Measurements from ENCODE around the gene IL17RB.

The IL17RB gene

DNA sequence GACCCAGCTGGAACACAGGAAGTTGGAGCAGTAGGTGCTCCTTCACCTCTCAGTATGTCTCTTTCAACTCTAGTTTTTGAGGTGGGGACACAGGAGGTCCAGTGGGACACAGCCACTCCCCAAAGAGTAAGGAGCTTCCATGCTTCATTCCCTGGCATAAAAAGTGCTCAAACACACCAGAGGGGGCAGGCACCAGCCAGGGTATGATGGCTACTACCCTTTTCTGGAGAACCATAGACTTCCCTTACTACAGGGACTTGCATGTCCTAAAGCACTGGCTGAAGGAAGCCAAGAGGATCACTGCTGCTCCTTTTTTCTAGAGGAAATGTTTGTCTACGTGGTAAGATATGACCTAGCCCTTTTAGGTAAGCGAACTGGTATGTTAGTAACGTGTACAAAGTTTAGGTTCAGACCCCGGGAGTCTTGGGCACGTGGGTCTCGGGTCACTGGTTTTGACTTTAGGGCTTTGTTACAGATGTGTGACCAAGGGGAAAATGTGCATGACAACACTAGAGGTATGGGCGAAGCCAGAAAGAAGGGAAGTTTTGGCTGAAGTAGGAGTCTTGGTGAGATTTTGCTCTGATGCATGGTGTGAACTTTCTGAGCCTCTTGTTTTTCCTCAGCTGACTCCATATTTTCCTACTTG is 11.9 kb downstream of the IL17RB start:
- DNase-seq = no peak

DNA sequence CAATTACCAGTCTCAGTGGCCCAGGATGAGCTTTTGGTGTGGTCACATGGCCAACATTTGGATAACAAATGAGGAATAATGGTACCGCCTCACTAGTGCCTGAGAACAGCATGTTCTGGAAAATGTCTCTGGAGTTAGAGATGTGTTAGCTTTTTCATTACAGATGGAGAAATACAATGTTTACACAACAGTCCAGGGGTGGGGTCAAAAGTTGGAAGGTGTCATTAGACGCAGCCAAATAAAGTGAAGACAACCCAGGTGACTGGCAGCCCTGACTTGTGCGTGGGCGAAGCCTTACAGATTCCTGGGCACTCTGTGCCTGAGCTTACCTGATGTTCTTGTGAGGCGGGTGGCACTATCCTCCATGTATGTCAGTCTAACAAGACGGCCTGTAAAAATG is 12.8 kb downstream of the IL17RB start:
- no peak for DNase-seq

DNA sequence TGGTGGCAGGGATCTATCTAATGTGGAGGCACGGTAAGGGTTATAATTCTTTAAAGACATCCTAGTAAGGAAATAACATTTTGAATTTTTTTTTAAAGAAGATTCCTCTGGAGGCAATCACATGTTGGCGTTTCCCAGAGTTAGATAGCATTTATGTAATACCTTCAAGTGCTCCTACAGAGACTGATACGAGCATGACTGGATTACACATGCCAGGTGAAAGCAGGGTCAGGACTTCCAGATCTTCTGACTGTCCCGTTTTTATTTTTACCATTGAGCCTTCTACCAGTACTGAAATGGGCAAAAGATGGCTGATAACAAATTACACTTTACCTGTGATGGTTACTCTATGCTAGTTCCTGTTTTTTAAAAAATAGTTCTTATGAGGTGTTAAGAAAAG is 13.8 kb downstream of the IL17RB start:
- no peak for DNase-seq

DNA sequence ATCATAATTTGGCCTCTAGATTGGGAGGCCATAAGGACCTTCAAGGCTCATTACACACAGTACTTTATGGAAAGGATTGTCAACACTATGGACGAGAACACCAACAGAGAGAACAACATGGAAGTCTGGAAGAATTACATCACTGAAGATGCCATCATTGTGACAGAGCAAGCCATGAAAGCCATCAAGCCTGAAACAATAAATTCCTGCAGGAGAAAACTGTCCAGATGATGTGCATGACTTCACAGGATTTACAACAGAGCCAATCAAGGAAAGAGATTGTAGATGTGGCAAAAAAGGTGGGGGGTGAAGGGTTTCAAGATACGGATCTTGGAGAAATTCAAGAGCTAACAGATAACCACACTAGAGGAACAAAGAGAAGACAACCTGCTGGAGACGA is 15.9 kb downstream of the IL17RB start:
- no peak for DNase-seq

DNA sequence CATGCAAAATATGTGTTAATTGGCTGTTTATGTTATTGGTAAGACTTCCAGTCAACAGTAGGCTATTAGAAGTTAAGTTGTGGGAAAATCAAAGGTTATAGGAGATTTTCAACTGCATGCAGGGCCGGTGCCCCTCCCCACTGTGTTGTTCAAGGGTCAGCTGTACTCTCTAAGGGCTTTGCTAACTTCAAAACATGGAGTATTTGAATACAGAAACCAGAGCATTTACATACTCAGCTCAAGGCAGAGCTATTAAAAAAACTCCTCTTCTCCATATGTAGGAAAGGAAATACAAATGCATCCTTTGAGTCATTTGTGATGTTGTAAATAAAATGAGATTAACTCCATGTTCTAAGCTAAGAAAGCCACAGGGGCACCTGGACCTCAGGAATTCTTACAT is 16.8 kb downstream of the IL17RB start:
- no peak for DNase-seq

DNA sequence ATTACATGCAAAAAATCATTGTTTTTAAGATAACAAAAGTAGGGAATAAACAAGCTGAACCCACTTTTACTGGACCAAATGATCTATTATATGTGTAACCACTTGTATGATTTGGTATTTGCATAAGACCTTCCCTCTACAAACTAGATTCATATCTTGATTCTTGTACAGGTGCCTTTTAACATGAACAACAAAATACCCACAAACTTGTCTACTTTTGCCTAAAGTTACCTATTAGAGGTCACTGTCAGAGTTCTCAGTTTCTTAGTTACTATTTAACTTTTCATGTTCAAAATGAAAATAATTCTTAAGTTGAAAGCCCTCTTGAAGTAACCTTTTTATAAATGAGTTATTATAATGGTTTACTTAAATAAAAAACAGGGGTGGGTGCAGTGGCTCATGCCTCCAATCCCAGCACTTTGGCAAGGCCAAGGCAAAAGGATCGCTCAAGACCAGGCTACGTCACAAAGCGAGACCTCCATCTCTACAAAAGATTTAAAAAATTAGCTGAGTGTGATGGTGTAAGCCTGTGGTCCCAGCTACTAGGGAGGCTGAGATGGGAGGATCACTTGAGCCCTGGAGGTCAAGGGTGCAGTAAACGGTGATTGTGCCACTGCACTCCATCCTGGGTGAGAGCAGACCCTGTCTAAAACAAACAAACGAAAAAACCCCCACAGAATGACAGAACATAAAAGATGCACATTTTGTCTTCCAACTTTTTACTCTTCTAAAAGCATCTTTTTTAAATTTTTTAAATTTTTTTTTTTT is 19.5 kb downstream of the IL17RB start:
- no peak for DNase-seq

DNA sequence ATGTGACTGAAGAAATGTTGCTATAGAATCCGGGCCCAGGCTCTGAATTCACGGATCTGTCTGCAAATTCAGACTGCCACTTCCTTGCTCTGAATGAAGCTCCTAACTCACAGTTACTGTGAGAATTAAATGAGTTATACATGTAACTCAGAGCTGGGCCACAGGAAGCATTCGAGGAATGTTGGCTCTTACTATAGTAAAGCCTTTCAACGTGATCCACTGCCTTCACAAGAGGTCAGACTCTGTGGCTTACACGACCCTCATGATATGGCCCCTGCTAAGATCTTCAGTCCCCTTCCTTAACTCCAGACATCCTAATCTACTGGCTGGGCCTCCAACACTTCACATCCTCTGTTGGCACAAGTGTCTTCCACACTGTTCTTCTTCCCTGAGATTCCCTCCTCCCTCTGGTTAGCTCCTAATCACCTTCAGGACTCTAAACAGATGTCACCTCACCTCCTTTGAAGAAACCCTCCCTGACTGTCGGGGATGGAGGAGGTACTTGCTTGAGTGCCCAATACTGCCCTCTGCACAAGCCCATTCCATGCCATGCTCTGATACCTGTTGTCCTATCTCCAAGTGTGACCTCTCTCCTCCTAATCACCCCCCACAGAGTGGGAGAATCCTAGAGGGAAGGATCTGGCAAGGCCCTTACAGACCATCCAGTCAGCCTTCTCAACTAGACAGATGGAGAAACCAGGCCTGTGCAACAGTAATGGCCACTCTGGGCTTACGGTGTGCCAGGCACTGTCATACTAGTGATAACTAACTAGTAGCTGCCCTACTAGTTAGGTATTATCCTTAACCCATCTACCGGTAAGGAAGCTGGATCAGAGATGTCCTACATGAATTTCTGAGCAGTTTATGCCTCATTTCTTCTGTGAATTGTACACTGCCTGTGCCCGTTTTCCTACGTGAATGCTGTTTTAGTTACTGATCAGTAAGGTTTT is 34.3 kb downstream of the IL17RB start:
- DNase-seq = no peak

DNA sequence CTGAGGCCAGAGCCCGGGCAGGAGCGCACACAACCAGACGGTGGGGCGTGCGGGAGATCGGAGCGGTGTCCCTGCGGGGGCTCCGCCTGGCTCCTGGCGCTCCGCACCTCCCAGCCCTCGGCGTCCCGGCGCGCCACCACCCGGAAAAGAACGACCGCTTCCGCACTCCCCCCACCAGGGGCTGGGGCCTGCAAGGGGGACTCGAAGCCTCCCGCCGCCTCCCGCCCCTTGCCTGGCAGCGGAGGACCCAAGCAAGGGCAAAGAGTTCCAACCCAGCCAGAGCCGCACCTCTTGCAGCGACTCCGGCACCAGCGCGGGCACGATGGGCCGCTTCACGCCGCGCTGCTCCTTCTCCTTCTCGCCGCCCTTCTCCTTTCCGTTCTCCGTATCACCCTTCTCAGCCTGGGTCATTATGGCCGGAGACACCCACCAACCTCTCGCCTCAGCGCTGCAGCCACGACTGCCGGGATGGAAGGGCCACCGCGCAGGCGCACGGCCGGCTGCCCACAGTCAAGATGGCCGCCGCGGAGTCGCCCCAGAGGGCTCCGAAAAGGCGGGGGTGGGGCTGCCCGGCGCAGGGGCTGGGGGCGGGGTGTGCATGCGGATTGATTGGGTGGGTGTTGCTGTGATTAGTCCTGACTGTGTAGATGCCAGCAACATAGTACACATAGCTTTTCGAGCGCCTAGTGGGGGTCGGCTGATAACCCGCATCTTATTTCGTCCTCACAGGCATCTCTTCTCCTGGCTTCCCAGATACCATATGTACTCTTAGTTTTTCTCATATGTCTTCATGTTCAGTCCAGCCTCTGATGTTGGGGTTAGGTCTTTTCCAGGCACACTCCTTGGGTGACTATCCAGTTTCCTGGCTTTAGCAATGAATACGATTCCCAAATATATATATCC is 35.6 kb downstream of the IL17RB start, which contains the start of gene ACTR8:
Gene ACTR8 (minus strand): TSS at position 462 of the 903 bp plus-strand sequence. CDS start 51 bp downstream, at position 411.
- peak; percentile 38 to 92 (median 82) for DNase-seq

DNA sequence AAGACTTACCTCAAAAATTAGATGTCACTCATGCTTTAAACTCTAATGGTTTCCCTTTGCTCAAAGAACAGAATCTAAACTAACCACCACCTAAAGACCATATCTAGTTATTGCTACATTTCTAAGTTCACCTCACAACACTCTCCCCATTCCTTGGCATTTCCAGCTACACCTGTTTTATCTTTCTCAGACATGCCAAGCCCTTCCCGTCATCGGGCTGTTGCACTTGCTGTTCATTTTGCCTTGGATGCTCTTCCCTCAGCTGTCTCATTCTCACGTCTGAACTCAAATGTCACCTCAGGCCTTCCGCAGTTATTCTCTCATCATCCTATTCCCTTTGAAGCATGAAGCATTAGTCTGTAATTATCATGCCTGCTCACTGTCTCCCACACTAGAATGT is 36.6 kb downstream of the IL17RB start:
- DNase-seq = no peak

DNA sequence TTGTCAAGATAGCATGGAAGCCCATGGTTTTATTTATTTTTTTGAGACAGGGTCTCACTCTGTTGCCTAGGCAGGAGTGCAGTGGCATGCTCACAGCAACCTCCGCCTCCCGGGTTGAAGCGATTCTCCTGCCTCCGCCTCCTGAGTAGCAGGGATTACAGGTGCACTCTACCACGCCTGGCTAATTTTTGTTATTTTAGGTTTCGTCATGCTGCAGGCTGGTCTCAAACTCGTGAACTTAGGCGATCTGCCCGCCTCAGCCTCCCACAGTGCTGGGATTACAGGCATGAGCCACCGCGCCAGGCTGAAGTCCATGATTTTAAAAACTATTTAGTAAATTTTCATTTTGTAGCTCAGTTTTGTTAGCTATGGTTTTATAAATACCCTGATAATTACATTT is 38.3 kb downstream of the IL17RB start:
- no peak for DNase-seq

DNA sequence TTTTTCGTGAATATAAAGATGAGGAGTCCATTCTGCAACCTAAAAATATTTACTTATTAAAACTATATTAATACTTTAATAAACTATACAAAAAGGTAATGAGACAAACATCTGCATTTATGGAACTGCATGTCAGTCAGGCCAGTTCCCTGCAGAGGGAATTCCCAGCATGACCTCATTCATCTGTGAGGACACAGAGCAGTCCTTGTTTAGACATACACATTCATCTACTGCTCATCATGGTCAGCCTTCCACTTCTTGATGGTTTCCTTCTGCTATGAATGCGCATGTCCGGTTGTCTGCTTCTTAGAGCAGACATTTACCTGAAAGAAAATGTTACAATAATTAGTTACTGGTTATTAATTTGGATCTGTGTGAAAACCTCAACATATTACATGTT is 38.9 kb downstream of the IL17RB start:
- DNase-seq = peak in 11 of 51 donors; percentile 2 to 34 (median 10)

DNA sequence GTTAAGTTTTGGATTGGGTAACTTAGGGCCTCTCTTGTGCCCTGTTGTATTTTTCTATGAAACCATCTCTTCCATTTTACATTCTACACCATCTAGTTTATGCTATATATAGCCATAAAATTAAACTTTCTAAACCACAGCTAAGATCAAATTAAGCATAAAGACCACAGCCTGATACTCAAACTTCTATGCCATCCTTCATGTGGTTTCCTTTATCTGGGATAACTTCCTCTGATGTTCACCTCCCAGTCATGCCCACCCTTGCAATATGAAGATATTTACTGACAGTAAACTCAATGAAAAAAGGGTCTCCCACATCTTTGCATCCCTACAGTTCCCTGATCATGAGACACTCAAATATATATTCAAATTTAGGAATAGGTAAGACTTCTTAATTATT is 41.1 kb downstream of the IL17RB start:
- no peak for DNase-seq

DNA sequence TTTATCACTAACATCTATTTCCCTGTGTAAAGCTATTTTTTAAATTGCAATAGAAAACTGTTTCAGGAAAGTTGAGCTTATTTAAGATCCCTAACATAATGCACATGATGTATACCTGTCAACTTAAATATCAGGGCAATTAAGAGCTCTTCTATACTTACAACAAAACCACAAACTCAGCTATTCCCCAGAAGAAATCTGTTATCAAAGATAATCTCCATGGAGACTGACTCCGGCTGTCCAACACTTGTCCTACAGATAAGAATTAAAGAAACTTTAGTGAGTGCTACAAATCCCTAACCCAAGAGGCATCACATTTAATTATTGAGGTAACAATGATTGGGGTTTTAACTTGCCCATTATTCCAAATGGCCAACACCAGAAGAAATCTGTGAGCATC is 41.9 kb downstream of the IL17RB start:
- no peak for DNase-seq

DNA sequence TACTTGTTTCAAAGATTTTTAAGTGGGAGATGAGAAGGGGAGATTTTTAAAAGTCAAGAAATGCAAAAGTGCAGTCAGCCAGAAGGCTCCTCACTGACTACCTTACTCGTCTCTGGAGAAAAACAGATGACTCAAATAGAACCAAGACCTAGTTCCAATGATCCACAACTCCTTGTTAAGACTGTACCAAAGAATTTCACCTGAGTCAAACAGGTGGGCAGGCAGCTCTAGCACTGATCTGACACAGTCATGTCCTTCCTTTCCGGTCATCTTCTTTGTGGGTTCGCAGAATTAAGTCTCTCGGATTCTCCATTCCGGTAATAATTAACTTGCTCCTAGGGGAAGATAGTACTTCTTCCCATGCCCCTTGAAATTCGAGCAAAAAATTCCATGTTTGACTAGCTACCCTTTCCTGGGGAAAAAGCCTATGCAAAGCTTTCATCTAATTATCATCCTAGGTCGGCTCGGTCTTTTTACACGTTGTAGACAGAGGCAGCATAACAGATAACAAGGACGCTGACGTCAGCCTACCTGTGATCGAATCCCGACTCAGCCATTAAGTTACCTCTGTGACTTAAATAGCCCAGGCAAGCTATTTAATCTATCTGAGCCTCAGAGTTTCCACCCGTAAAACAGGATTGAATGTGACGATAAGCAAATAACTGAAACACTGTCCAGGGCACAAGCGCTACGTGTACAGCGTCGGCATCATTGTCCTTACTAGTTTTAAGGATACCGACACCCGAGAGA is 44.5 kb downstream of the IL17RB start:
- peak in 2 of 51 donors; percentile 5 to 21 for DNase-seq

DNA sequence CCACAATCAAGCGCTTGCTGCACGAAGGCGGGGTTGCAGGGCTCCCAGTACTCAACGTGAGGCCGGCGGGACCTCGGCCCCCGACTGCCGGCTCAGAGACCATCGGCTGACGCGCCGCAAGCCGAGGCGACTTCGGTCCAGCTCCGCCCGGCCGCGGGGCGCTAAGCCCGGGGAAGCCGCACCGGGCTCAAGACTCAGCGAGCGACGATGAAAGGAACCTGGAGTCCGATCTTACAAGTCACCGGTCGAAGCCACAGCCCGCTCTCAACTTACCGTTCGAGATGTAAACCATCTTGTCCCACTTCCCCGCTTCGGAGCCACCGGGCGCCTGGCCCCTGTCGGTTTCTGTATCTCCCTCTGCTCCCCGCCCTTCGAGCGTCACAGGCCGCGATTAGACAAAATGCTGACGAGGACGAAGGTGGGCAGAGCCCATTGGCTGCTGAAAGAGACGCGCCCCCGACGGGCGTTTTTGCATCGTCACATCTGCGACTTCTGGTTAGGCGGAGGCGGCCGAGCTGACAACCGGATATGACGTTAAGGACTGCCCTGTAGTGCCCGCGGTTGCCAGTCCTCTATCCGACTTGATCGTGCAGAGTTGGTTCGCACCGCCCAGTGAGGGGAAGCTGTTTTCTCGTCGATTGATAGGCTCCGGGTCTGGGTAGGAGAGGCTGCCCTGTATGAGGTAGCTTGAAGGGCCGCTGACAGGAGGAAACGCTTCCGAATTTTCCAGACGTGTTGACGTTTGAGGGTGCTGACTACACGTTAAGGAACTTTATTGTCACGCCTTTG is 45.3 kb downstream of the IL17RB start, which contains the start of gene SELENOK:
Gene SELENOK (minus strand): TSS at position 363 of the 789 bp plus-strand sequence.
- DNase-seq = peak; percentile 72 to 100 (median 98)

DNA sequence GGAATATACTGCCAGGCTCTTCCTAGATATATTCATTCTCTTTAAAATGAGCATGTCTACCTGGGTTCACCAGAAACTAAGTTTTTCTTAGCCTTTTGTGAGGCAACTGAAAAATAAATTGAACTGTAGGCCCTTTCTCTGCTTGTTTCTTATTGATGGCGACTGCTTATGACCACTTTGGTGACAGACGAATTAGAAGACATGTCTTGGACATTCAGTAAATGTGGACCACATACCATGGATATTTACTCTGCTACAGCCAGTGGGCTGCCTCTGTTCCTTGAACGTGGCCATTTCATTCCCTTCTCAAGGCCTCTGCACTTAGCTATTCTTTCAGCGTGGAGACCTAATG is 45.9 kb downstream of the IL17RB start:
- no peak for DNase-seq

DNA sequence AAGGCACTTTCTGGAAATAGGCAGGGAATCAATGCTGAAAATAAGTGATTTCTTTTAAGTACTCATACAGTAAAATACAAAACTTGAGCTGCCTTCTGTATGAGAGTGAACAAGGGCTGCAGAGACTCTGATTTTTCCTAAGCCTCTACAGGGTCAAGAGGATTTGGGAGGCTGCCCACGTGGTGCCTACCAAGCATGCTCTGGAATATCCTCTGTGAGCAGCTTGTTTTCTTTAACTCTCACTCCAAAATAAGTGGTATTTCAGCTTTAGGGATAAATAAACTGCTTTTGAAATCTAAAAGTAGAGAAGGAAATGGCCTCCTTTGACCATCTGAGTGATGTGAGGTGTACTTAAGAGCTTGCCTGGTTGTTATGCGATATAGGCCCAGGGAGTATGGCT is 53.4 kb downstream of the IL17RB start:
- DNase-seq = no peak

DNA sequence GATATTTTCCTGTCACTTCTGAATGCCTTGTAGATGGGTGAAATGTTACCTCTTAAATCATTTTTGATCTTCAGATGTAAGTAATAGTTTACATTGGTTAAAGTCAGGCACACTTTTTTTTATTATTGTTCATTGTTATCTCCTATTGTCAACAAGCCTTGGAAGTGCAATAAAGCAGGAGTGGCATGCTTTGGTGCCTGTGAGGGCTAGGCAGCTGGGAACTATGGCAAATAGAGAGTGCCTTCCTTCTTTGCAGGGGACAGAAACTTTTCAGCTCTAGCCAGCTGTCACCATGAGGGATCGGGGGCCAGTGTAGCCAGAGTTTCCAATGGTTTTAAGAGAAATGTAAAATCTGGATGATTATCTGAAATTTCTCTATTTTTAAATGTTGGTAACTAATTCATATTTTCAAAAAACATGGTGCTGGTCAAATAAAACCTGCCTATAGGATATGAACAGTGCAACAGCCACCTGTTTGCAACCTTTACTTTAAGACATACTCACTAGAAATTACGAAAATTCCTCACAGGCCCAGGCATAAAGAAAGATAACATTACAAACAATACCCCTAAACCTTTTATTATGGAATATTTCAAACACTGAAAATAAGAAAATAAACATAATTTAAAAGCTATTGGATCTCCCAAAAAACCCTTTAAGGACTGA is 54.4 kb downstream of the IL17RB start:
- DNase-seq = no peak

DNA sequence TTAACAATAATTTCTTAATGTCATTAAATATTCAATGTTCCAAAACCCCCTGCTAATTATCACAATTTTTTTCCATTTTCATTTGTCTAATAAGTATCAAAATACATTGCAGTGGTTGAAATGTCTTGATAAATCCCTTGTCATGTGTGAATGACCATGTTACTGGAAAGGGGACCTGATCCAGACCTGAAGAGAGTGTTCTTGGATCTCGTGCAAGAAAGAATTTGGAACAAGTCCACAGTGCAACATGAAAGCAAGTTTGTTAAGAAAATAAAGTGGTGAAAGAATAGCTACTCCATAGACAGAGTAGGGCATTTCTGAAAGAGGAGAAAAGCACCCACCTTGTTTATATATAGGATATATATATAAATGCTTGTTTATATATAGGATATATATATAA is 55.7 kb downstream of the IL17RB start:
- DNase-seq = no peak
